K562 (cell line): ENCODE results near the gene PGP. TPM values are rescaled to one million over a fixed set of nuclear protein-coding genes. Genes with fewer than 3 reads are reported as not detected.

Experiments
- CTBP1 ChIP-seq: fragments of 450-650 bp; IDR thresholded peaks from 2 replicates; pipeline ENCODE4 v1.6.1; 2016; ENCODE audit warnings: borderline replicate concordance
- FOSL1 ChIP-seq: fragments of 200-800 bp; sonication (Bioruptor generic); conservative IDR thresholded peaks from 2 replicates; pipeline ENCODE4 v1.6.1; 2016; ENCODE audit warnings: missing genetic modification characterization, missing compliant biosample characterization
- HCFC1 ChIP-seq: IDR thresholded peaks from 2 replicates; pipeline ENCODE4 v1.6.1; 2012; ENCODE audit warnings: low read depth, low read length, improper control_type of control experiment
- HNRNPLL ChIP-seq: fragments of 200-400 bp; formaldehyde crosslinking; IDR thresholded peaks from 2 replicates; pipeline ENCODE4 v1.6.1; 2017; ENCODE audit warnings: low read length, low read depth, mild to moderate bottlenecking; ENCODE audit not compliant: poor library complexity, severe bottlenecking
- SMARCE1 ChIP-seq: fragments of 450-650 bp; IDR thresholded peaks from 2 replicates; pipeline ENCODE4 v1.7.1; 2016; ENCODE audit warnings: mild to moderate bottlenecking
- SRF ChIP-seq, 2 experiments: fragments of 250-450, 450-650 bp in 1 of 2; sonication (Bioruptor Pico) in 1 of 2; sonication (generic) in 1 of 2; formaldehyde crosslinking; IDR thresholded peaks; 2 replicates each; pipeline versions ENCODE4 v1.5.0 to v1.5.1; 2020 to 2022; ENCODE audit warnings: mild to moderate bottlenecking in 1 of 2, missing genetic modification reagents in 1 of 2
- SRSF1 ChIP-seq: fragments of 200-400 bp; formaldehyde crosslinking; IDR thresholded peaks from 2 replicates; pipeline ENCODE4 v1.6.1; 2017; ENCODE audit warnings: mild to moderate bottlenecking, low read depth, low read length, moderate library complexity
- U2AF1 ChIP-seq: fragments of 200-400 bp; formaldehyde crosslinking; optimal IDR thresholded peaks from 2 replicates; pipeline ENCODE3; 2017; ENCODE audit warnings: mild to moderate bottlenecking, low read depth, low read length, moderate library complexity
- ZNF175 ChIP-seq: fragments of 200-800 bp; sonication (Bioruptor generic); IDR thresholded peaks from 2 replicates; pipeline ENCODE4 v1.6.1; 2016; ENCODE audit warnings: low read depth, mild to moderate bottlenecking, missing genetic modification characterization, missing compliant biosample characterization
- polyA plus RNA-seq, 8 experiments: library from polyadenylated mRNA; depleted of rRNA in 4 of 8; stranded (reverse) in 5 of 8; unstranded in 3 of 8; fragments of >200 nt; fragmentation: Nextera tagmentation in 2 of 8; fragmentation: Illumina TruSeq in 1 of 8; extraction: Ambion mirVana in 2 of 8; extraction: Trizol in 1 of 8; gene quantifications; 2 replicates each; pipeline versions ENCODE4 v1.2.1 to v1.2.3, GENCODE V29; 2011 to 2014; ENCODE audit warnings: inconsistent platforms in 1 of 8, missing spikeins in 1 of 8
- total RNA-seq, 7 experiments: library from RNA; depleted of rRNA in 6 of 7; stranded (reverse); fragments of >200 nt in 6 of 7; fragmentation: Illumina TruSeq in 2 of 7; extraction: Trizol in 2 of 7; gene quantifications; 2 replicates each; pipeline versions ENCODE4 v1.2.1 to v1.2.3, GENCODE V29; 2011 to 2021; ENCODE audit warnings: low replicate concordance in 1 of 7
- TF ChIP-seq, protein P1 (sequence below), 2 experiments: fragments of 200-800 bp in 1 of 2; sonication (Bioruptor generic) in 1 of 2; sonication (generic) in 1 of 2; formaldehyde crosslinking in 1 of 2; IDR thresholded peaks in 1 of 2; conservative IDR thresholded peaks in 1 of 2; 2 replicates each; pipeline versions ENCODE4 v1.5.0 to v1.6.1; 2016 to 2020; ENCODE audit warnings: missing compliant biosample characterization in 1 of 2, missing genetic modification characterization in 1 of 2, missing genetic modification reagents in 1 of 2
- TF ChIP-seq, protein P2 (sequence below): sonication (generic); formaldehyde crosslinking; IDR thresholded peaks from 2 replicates; pipeline ENCODE4 v1.8.0; 2023; ENCODE audit warnings: mild to moderate bottlenecking, missing genetic modification reagents
- TF ChIP-seq, protein P3 (sequence below), 2 experiments: fragments of 250-450 bp in 1 of 2; fragments of 450-650 bp in 1 of 2; sonication (Bioruptor Pico) in 1 of 2; IDR thresholded peaks; 2 replicates each; pipeline versions ENCODE4 v1.6.1 to v1.8.0; 2016 to 2021; ENCODE audit warnings: mild to moderate bottlenecking in 2 of 2, moderate library complexity in 2 of 2, missing compliant biosample characterization in 1 of 2, missing genetic modification characterization in 1 of 2
- TF ChIP-seq, protein P4 (sequence below), 3 experiments: IDR thresholded peaks in 2 of 3; conservative IDR thresholded peaks in 1 of 3; 2 replicates each; pipeline ENCODE4 v1.5.1; 2011 to 2012; ENCODE audit warnings: low read length in 3 of 3, mild to moderate bottlenecking in 3 of 3, control low read depth in 2 of 3, improper control_type of control experiment in 1 of 3, inconsistent platforms in 1 of 3, low read depth in 1 of 3, mixed read lengths in 1 of 3, moderate library complexity in 1 of 3; ENCODE audit not compliant: insufficient read depth in 2 of 3
- TF ChIP-seq, protein P5 (sequence below): sonication (generic); formaldehyde crosslinking; IDR thresholded peaks from 2 replicates; pipeline ENCODE4 v1.8.0; 2022; ENCODE audit warnings: mild to moderate bottlenecking, low read depth, missing genetic modification reagents
- TF ChIP-seq, protein P6 (sequence below): IDR thresholded peaks from 3 replicates; pipeline ENCODE4 v1.6.1; 2011; ENCODE audit warnings: borderline replicate concordance, mild to moderate bottlenecking, moderate library complexity; ENCODE audit not compliant: insufficient read length; ENCODE audit errors: extremely low read depth

PGP gene
- total and polyA plus RNA-seq, 9 of the 15 experiments (the other 6 are each of a cell fraction or from before 2014, with no cell fraction given), result 1.1 to 57.6 (median 19.6) TPM

DNA sequence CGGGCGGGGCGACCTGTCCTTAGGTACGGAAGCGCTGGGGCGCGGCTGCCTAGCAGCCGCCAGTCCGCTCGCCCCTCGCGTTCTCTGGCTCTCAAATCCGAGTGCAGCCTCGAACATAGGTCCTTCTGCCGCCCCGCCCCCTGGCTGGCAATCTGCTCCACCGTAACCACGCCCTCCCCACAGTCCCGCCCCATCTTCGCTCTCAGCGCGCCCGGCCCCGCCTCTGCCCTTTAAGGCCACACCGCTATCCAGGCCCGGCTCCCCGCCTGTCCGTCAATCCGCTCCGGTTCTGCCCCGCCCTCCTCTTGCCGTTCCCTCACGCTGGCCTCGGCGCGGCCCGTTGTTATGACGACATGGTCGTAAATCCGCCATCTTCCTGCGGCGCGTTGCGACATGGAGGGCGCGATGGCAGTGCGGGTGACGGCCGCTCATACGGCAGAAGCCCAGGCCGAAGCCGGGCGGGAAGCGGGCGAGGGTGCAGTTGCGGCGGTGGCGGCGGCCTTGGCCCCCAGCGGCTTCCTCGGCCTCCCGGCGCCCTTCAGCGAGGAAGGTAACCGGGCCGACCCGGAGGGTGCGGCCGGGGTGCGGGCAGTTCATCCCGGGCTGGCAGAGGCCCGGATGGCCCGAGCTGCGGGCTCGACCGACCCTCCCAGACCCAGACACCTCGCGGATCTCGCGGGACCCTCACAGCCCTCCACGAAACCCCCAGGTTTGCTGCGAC is 8.7 kb upstream of the PGP start, which contains the start of gene E4F1 (continued):
- TF ChIP-seq, protein P1, sequence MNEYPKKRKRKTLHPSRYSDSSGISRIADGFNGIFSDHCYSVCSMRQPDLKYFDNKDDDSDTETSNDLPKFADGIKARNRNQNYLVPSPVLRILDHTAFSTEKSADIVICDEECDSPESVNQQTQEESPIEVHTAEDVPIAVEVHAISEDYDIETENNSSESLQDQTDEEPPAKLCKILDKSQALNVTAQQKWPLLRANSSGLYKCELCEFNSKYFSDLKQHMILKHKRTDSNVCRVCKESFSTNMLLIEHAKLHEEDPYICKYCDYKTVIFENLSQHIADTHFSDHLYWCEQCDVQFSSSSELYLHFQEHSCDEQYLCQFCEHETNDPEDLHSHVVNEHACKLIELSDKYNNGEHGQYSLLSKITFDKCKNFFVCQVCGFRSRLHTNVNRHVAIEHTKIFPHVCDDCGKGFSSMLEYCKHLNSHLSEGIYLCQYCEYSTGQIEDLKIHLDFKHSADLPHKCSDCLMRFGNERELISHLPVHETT (CRISPR knock-in tag; conservative IDR thresholded peaks at IDR 0.05 in 1 of 2, IDR thresholded peaks at IDR 0.05 in 1 of 2), result peak in 1 of 2 experiments; percentile 94; a peak in 2 of 4 replicates
- TF ChIP-seq, protein P2, sequence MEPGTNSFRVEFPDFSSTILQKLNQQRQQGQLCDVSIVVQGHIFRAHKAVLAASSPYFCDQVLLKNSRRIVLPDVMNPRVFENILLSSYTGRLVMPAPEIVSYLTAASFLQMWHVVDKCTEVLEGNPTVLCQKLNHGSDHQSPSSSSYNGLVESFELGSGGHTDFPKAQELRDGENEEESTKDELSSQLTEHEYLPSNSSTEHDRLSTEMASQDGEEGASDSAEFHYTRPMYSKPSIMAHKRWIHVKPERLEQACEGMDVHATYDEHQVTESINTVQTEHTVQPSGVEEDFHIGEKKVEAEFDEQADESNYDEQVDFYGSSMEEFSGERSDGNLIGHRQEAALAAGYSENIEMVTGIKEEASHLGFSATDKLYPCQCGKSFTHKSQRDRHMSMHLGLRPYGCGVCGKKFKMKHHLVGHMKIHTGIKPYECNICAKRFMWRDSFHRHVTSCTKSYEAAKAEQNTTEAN, result no peak
- TF ChIP-seq CTBP1 (peak; percentile 98), ZNF175 (CRISPR knock-in tag) (0 out of 2 replicates have a peak, but pooled peaks have one; percentile 27), SRSF1 (no peak), HNRNPLL (peak; percentile 68), SMARCE1 (no peak), FOSL1 (0 out of 2 replicates have a peak, but pooled peaks have one; percentile 34), SRF (CRISPR knock-in tag; IDR thresholded peaks at IDR 0.05) (peak in 1 of 2 experiments; percentile 94; a peak in 2 of 4 replicates), U2AF1 (peak; percentile 59), HCFC1 (peak; percentile 74)
- TF ChIP-seq, protein P3, sequence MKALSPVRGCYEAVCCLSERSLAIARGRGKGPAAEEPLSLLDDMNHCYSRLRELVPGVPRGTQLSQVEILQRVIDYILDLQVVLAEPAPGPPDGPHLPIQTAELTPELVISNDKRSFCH (CRISPR knock-in tag; IDR thresholded peaks at IDR 0.05), result no peak
- TF ChIP-seq, protein P3 (tag; IDR thresholded peaks at IDR 0.05), result no peak
- TF ChIP-seq, protein P4, sequence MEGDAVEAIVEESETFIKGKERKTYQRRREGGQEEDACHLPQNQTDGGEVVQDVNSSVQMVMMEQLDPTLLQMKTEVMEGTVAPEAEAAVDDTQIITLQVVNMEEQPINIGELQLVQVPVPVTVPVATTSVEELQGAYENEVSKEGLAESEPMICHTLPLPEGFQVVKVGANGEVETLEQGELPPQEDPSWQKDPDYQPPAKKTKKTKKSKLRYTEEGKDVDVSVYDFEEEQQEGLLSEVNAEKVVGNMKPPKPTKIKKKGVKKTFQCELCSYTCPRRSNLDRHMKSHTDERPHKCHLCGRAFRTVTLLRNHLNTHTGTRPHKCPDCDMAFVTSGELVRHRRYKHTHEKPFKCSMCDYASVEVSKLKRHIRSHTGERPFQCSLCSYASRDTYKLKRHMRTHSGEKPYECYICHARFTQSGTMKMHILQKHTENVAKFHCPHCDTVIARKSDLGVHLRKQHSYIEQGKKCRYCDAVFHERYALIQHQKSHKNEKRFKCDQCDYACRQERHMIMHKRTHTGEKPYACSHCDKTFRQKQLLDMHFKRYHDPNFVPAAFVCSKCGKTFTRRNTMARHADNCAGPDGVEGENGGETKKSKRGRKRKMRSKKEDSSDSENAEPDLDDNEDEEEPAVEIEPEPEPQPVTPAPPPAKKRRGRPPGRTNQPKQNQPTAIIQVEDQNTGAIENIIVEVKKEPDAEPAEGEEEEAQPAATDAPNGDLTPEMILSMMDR (IDR thresholded peaks at IDR 0.05 in 2 of 3, conservative IDR thresholded peaks at IDR 0.05 in 1 of 3; ENCODE audit: insufficient read depth in 2 of 3, low read depth in 1 of 3, low read length in 3 of 3), result 0 out of 6 replicates have a peak, but pooled peaks of 1 of the 3 experiments have one; percentile 1
- TF ChIP-seq, protein P5, sequence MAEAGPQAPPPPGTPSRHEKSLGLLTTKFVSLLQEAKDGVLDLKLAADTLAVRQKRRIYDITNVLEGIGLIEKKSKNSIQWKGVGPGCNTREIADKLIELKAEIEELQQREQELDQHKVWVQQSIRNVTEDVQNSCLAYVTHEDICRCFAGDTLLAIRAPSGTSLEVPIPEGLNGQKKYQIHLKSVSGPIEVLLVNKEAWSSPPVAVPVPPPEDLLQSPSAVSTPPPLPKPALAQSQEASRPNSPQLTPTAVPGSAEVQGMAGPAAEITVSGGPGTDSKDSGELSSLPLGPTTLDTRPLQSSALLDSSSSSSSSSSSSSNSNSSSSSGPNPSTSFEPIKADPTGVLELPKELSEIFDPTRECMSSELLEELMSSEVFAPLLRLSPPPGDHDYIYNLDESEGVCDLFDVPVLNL (CRISPR knock-in tag), result 0 out of 2 replicates have a peak, but pooled peaks have one; percentile 51
- TF ChIP-seq, protein P6, sequence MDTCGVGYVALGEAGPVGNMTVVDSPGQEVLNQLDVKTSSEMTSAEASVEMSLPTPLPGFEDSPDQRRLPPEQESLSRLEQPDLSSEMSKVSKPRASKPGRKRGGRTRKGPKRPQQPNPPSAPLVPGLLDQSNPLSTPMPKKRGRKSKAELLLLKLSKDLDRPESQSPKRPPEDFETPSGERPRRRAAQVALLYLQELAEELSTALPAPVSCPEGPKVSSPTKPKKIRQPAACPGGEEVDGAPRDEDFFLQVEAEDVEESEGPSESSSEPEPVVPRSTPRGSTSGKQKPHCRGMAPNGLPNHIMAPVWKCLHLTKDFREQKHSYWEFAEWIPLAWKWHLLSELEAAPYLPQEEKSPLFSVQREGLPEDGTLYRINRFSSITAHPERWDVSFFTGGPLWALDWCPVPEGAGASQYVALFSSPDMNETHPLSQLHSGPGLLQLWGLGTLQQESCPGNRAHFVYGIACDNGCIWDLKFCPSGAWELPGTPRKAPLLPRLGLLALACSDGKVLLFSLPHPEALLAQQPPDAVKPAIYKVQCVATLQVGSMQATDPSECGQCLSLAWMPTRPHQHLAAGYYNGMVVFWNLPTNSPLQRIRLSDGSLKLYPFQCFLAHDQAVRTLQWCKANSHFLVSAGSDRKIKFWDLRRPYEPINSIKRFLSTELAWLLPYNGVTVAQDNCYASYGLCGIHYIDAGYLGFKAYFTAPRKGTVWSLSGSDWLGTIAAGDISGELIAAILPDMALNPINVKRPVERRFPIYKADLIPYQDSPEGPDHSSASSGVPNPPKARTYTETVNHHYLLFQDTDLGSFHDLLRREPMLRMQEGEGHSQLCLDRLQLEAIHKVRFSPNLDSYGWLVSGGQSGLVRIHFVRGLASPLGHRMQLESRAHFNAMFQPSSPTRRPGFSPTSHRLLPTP, result peak; percentile 73
